GM19397 (cell line): Measurements from ENCODE around the gene MAGI2.

Experiments
- ATAC-seq: cut with Tn5 transposase; IDR thresholded peaks from one replicate; pipeline ENCODE4 v1.9.1; 2021; ENCODE audit warnings: mild to moderate bottlenecking, moderate library complexity; ENCODE audit not compliant: unreplicated experiment

The MAGI2 gene

GRCh38 chr7:79180533-79180932 is 272.9 kb downstream of the MAGI2 start:
- ATAC-seq = no peak

GRCh38 chr7:79176859-79177477 is 276.5 kb downstream of the MAGI2 start:
- ATAC-seq = no peak

GRCh38 chr7:79175374-79175773 is 278.1 kb downstream of the MAGI2 start:
- ATAC-seq = no peak

GRCh38 chr7:79165225-79165624 is 288.2 kb downstream of the MAGI2 start:
- no peak for ATAC-seq

- no peak for ATAC-seq
These were observed 294.3 kb downstream of the MAGI2 start for GRCh38 chr7:79159040-79159664.

- ATAC-seq = no peak
These were observed 296.2 kb downstream of the MAGI2 start for GRCh38 chr7:79157281-79157680.

- ATAC-seq = no peak
These were observed 303.6 kb downstream of the MAGI2 start for GRCh38 chr7:79149831-79150230.

- no peak for ATAC-seq
These were observed 310.8 kb downstream of the MAGI2 start for GRCh38 chr7:79142706-79143105.

- no peak for ATAC-seq
These were observed 312.2 kb downstream of the MAGI2 start for GRCh38 chr7:79141252-79141651.

- ATAC-seq = no peak
These were observed 315.5 kb downstream of the MAGI2 start for GRCh38 chr7:79137942-79138341.

GRCh38 chr7:79132844-79133451 is 320.5 kb downstream of the MAGI2 start:
- ATAC-seq = no peak

GRCh38 chr7:79130715-79131114 is 322.8 kb downstream of the MAGI2 start:
- ATAC-seq = no peak

- ATAC-seq = no peak
These were observed 329.1 kb downstream of the MAGI2 start for GRCh38 chr7:79124331-79124730.

GRCh38 chr7:79118143-79118542 is 335.3 kb downstream of the MAGI2 start:
- ATAC-seq = no peak

- ATAC-seq = no peak
These were observed 357.1 kb downstream of the MAGI2 start for GRCh38 chr7:79096361-79096805.

- ATAC-seq = no peak
These were observed 360.0 kb downstream of the MAGI2 start for GRCh38 chr7:79093421-79093820.

- ATAC-seq = no peak
These were observed 361.8 kb downstream of the MAGI2 start for GRCh38 chr7:79091661-79092060.

- no peak for ATAC-seq
These were observed 362.5 kb downstream of the MAGI2 start for GRCh38 chr7:79091011-79091410.

- ATAC-seq = no peak
These were observed 362.9 kb downstream of the MAGI2 start for GRCh38 chr7:79090543-79090942.

GRCh38 chr7:79084423-79084822 is 369.0 kb downstream of the MAGI2 start:
- no peak for ATAC-seq

- ATAC-seq = no peak
These were observed 373.4 kb downstream of the MAGI2 start for GRCh38 chr7:79079919-79080554.

- no peak for ATAC-seq
These were observed 375.2 kb downstream of the MAGI2 start for GRCh38 chr7:79078273-79078672.
